Bronchus fibroblast of lung (primary cell): ENCODE data around the gene CEACAM5. TPM values are rescaled to one million over a fixed set of nuclear protein-coding genes. Genes with fewer than 3 reads are reported as not detected.

Experiments used
- total RNA-seq: library from RNA; depleted of rRNA; stranded (reverse); fragments of >200 nt; gene quantifications from 2 replicates; pipeline ENCODE4 v1.2.3, GENCODE V29; 2015

CEACAM5 gene
- total RNA-seq, result not detected in 2 replicates

DNA sequence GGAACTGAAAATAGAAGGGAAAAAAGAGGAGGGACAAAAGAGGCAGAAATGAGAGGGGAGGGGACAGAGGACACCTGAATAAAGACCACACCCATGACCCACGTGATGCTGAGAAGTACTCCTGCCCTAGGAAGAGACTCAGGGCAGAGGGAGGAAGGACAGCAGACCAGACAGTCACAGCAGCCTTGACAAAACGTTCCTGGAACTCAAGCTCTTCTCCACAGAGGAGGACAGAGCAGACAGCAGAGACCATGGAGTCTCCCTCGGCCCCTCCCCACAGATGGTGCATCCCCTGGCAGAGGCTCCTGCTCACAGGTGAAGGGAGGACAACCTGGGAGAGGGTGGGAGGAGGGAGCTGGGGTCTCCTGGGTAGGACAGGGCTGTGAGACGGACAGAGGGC is at the start of gene CEACAM5:
TSS of gene CEACAM5 (plus strand) at position 146 of the 400 bp plus-strand sequence. CDS start at position 252, 106 bp downstream.

DNA sequence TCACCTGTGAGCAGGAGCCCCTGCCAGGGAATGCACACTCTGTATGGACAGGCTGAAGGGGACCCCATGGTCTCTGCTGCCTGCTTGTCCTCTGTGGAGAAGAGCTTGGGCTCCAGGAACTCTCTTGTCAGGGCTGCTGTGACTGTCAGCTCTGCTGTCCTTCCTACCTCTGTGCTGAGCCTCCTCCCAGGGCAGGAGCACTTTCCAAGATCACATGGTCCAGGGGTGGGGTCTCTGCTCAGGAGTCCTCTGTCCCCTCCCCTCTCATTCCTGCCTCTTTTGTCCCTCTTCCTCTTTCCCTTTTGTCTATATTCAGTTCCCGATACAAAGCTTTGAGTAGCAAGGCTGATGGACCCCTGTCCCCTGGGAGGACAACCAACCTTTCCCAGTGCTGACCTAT is 20.3 kb upstream of the CEACAM5 start, which contains the start of gene CEACAM7:
TSS of gene CEACAM7 (minus strand) at position 173 of the 400 bp plus-strand sequence. CDS start at position 68, 105 bp downstream.

DNA sequence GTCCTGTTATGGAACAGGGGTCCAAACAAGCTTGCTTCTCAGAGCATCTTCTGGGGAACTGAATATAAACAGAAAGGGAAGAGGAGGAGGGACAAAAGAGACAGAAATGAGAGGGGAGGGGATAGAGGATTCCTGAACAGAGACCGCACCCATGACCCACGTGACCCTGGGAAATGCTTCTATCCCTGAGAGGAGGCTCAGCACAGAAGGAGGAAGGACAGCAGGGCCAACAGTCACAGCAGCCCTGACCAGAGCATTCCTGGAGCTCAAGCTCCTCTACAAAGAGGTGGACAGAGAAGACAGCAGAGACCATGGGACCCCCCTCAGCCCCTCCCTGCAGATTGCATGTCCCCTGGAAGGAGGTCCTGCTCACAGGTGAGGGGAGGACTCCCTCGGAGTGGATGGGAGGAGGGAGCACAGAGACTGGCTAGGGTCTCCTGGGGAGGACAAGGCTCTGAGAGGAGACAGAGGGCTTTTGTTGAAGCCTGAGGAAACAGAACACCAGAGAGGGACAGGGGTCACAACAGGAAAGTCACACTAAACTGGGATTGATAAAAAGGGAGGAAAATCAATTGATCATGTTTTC is 47.0 kb downstream of the CEACAM5 start, which contains the start of gene CEACAM6:
TSS of gene CEACAM6 (plus strand) at position 203 of the 586 bp plus-strand sequence. CDS start at position 312, 109 bp downstream.

Other genes starting within 250 kb of the CEACAM5 start
- gene CEACAM21, start 132.5 kb upstream of the CEACAM5 start, total RNA-seq, result not detected in 2 replicates
- not detected in 2 replicates for gene CEACAM4, start 81.6 kb upstream of the CEACAM5 start, total RNA-seq
- gene CEACAM7, start 20.4 kb upstream of the CEACAM5 start, total RNA-seq, result not detected in 2 replicates
- gene CEACAM6, start 46.9 kb downstream of the CEACAM5 start, total RNA-seq, result not detected in 2 replicates
- not detected in 2 replicates for gene CEACAM3, start 88.0 kb downstream of the CEACAM5 start, total RNA-seq
- gene LYPD4, start 136.1 kb downstream of the CEACAM5 start, total RNA-seq, result not detected in 2 replicates
- not detected in 2 replicates for gene DMRTC2, start 136.4 kb downstream of the CEACAM5 start, total RNA-seq
- gene RPS19, start 151.6 kb downstream of the CEACAM5 start, total RNA-seq, result 1,890 and 2,099 TPM in 2 replicates
- under 0.01 and 0.45 TPM in 2 replicates for gene CD79A, start 168.7 kb downstream of the CEACAM5 start, total RNA-seq
- 54.0 and 56.3 TPM in 2 replicates for gene ARHGEF1, start 174.6 kb downstream of the CEACAM5 start, total RNA-seq
- gene ERFL, start 219.8 kb downstream of the CEACAM5 start, total RNA-seq, result under 0.01 TPM in 2 replicates